ENCODE results near the gene RPL23.

The RPL23 gene

DNA sequence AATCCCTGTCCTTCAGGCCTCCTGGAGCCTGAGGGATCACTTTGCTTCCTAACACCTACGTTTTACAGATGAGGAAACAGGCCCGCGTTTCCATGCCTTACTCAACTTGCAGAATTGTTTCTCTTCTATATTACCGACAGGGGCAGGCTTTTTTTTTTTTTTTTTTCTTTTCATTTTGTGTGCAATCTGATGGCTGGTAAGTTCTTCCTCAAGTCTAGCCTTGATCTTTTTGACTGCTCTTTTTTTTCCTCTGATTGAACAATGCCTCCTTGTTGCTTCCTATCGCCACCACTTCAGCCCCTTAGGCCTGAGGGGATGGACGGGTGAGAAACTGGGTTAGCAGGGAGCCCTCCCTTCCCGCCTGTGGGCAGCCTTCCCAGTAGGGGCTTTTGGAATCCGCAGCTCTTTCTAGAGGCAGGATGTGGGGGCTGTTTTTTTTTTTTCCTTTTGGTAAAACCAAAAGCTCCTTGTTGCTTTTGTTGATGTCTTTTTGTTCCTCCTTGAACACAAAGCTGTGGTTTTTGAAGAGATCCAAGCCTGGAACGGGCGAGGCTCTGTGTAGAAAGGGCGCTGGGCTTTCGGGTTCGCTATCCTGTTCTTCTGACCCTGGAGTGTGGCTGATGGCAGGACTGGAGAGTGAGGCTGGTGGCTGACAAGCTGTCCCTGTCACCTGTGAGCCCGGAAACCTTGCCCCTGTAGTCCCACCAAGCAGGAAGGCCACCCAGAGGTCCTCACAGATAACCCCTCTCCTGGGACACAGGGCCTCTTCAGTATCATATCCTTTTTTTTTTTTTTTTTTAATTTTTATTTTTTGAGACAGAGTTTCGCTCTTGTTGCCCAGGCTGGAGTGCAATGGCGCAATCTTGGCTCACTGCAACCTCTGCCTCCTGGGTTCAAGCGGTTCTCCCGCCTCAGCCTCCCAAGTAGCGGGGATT lies 30.3 kb upstream of the RPL23 start:
- no peak for DNase-seq

DNA sequence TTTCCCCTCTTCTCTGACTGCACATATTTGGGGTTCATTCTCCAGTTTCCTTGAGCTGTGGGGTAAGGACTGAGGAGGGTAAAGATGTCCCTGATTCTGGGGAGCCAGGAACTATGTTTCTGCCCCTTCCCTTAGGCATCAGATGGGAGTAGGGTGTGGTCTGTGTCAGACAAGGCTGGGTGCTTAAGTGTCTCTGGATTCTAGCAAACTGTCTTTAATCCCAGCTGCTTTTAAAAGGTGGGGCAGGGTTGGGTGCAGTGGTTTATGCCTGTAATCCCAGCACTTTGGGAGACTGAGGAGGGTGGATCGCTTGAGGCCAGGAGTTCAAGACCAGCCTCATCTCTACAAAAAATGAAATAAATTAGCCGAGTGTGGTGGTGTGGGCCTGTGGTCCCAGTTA lies 29.3 kb upstream of the RPL23 start:
- DNase-seq = peak; percentile 67

DNA sequence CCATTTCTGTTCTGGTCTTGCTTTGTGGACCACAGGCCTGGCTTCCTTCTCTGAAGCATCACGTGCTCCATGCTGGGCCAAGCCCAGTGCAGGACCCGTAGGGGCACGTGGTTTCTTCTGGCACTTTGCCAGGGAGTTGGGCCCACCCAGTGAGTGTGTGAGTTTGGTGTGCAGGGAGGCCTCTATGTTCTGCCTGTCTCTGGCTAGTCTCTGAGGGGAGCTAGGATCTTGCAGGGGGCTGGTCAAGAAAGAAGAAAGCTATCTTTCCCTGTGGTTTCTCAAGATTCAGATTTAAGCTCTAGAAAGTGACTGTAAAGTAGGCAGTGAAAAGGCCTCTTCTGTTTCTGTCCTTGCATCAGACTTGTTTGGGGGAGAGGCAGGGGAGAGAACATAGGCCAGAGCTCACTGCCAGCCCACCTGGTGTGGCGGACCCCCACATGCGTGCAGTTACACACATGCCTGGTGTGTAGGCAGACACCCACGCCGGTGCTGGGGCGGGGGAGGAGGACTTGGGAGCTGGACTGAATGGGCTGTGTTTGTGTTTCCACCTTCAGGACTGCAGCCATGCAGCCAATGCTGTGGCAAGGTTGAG lies 28.2 kb upstream of the RPL23 start:
- DNase-seq = peak; percentile 91

DNA sequence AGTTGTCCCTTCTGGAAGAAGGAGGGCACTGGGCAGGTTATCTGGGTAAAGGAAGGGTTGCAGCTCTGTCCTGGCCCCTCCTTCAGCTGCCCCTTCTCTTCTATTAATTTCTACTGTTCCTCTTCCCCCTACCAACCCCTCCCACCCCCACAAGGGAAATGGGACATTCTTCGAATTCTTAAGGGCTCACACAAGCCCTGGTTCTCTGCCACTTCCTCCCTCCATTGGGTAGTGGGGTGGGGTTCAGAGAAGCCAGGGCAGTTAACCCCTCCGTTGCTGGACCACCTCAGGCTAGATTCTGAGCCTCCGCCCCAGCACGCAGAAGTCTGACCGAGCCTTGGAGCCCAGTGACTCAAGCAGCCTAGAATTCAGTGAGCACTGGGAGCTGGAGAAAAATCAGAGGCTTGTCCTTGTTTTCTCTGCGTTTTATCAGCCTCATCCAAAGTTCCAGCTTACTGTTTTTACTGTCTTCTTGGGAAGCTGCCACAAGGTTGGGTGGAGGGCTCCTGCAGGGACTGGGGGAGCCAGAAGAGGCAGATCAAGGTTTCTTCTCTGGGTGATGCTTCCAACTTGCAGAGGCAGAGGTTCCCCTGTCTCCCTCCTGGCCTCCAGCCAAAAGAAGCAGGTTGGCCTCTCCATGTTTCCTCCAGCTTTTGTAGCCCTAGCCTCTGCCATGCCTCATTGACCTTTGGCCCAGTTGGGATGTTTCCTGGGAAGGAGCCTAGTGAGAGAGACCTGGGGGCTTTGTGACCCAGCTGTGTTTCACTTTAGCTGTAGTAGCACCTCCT lies 26.6 kb upstream of the RPL23 start:
- DNase-seq = peak; percentile 55

DNA sequence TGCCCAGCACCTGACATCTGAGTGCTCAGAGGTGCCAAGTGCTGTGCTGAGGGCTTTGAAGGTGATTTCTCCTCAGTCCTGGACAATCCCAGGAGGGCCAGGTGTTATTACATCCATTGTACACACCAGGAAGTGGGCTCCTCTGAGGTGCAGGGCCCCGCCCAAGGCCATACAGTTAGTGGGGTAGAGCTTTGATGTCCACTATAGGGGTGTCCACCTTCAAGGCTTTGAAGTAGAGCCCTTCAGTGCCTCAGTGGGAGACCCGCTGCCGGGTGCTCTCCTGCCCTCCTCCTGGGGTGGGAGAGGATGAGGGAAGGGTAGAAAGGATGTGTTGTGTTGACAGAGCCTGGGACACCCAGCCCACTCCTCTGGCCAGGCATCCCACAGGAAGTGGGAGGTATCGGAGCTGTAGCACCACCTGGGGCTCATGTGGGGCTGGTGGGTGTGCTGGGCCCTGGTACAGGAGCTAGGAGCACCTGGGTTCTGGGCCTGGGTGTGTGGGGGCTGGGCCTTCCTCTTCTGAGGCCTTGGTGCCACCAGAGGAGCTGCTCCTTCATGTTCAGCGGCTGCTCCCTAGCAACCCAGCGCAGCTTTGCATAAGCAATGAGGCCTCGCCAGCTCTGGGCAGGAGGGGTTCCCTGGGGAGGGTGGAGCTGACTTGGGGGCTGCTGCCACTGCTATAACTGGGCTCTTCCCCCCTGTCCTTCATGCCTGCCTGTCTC lies 23.8 kb upstream of the RPL23 start:
- peak; percentile 68 for DNase-seq

DNA sequence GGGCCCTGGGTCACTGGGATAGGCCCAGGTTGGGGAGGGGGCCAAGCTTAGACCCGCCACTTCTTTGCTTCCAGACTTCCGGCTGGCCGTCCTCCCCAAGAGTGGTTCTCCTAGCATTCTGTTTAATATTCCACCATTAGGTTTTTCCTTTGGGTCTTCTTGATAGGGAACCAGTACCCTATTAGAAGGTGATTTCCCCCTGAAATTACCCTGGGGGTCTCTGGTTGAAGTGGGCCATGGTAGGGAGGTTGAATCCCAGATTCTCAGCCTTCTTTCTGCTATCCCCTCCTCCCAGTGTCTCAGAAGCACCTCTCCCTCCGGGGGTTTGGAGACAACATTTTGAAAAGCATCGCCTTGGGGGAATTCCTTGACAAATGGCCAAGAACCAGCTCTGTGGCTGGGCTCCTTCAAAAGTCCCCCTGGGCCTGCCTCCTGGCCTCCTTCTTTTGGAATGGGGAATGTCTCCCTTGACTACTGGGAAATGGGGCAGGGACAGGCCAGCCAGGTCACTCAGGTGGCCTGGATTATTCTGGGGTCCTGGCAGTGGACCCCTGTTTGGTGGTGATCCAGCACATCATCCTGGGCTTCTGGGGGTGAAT lies 22.1 kb upstream of the RPL23 start:
- no peak for DNase-seq

DNA sequence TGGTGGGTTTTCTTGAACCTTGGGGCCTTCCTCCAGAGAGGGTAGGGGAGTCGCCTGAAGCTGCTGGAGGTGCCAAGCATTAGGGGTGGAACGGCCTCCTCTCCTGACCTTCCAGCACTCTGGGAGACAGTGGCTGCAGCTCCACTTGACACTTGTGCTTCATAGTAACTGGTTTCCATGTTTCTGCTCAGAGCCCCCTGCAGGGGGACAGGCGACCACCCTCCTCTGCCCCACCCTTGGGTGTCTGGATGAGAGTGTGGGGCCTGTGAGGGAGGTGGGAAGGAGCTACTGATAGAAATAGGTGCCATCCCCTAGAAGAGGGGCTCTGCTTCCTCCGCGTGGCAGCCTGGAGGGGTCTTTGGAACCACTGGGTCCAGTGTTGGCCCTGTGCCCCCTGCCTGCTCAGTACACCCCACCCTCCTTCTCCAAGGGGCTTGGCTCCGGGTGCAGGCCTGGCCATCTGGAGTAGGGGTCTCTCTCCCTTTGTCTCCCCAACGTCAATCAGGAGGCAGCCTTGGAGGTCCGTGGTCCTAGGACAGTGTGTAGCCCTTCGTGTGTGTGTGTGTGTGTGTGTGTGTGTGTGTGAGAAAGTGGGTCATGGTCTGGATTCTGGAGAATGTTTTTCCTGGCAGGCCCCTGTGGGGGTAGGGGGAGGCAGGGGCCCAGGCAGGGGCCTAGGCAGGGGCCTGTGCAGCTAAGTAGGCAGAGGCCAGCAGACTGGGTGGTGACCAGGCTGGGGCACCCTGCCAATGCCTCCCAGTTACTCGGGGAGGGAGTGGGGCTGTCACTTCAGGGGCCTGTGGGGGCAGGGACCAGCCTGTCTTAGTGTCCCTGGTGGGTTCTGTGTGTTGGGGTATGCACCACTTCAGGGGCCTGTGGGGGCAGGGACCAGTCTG lies 21.2 kb upstream of the RPL23 start:
- no peak for DNase-seq

DNA sequence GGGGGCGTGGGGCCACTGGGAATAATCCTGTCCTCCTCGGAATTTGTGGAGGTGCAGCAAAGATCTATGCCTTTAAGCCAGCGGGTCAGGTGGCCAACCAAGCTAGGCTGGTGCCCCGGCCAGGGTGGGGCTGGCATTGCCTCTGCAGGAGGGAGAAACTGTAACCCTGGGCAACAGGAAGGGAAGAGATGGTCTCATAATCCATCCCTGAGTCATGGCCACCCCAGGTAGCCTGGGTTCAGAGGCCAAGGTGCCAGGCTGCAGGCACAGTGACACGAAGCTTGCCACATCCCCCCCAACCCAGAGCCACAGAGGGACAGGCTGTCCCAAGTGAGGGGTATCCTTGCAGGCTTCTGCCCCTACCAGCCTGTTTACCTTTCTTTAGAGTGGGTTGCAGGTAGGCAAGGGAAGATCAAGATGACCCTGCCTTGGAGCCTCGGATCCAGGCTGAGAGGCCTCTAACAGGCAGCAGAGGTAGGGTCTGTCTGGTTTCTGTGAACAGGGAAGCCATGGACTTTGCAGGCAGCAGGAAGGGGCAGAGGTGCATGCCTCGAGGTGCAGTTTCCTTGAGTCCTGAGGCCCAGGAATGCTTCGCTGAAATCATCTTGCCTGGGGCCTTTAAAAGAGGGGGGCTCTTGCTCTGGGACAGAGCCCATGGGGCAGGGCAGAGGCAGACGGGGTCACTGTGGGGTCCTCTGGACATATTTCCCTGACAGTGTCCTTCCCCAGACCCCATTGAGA lies 20.3 kb upstream of the RPL23 start:
- DNase-seq = no peak

DNA sequence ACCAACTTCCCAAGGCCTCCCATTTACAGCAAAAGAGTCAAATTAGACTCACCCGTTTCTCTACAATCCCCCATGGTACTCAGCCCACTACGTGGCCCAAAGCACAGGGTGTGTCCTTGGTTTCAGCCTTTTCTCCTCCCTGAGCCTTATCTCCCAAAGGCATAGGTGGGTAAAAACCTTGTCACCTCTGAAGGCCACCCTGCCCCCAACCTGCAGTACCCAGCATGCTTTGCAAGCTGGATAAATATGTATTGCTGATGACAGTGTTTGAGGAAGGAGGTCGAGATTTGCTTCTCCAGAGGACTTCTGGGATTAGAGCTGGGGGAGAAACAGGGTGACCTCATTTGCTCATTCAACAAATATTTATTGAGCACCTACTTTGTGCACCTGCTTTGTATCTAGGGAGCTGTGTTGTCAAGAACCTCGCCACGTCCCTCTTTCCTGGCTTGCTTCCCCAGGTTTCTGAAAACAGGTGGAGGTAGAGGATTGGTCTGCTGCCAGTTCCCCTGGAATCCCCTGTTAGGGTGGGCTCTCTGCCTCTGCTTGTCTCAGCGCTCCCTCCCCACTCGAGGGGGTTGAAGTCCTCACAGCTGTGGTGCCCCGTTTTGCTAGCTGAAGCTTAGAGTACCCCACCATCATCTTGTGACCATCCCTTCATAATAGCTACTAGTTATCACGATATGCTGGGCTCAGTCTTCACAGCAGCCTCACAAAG lies 19.3 kb upstream of the RPL23 start:
- no peak for DNase-seq

DNA sequence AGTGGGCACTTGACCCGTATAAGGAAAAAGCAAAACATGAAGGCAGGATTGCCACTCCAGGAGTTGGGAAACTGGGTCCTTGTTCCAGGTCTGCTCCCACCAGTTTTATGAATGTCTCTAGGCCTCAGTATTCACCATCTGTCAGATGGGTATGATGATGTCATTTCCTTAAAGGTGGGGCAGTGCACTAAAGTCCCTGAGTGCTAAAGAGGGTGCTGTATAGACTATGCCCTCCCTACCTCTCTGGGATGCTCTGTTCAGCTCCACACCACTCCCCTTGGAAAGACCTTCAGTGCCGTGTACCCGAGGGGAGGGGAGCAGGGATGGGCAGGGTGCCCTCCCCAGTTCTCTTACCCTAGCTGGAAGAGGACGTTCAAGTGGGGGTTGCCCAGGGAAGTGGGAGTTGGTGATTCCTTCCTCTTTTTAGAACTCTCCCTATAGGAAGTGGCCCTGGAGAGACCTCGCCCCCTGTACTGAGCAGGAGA lies 18.5 kb upstream of the RPL23 start:
- DNase-seq = no peak

DNA sequence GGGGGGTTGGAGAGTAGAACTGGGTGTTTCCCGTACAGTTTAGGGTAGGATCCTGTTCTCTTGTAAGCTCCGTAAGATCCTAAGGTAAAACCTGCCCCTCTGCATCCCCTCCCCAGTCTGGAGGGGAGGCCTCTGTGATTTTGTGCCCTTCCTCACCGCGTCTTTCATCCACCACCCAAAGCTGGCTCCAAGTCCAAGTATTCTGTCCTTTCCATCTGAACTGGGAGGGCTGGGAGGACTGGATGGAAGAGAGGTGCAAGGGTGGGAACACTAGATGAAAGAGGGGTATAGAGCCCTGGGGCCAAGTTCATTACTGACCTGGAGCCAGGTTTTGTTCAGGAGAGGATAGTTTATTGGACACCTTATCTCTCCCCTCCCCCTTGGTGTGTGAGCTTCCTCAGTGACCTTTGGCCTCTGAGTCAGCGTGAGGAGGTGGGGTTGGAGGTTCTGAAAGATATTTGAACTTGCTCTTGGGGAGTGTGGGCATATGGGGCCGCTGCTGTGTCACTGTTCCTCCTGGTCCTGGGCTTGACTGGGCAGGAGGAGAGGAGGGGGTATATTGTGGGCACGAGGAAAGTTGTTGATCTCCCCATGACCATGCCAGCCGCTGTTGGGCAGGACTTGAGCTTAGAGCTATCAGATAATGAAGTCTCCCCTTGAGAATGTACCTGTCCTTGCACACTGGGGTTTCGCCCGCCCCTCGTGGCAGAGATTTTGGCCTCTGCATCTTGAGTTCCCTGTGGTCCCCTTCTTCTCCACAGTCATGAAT lies 17.9 kb upstream of the RPL23 start:
- peak; percentile 50 for DNase-seq

DNA sequence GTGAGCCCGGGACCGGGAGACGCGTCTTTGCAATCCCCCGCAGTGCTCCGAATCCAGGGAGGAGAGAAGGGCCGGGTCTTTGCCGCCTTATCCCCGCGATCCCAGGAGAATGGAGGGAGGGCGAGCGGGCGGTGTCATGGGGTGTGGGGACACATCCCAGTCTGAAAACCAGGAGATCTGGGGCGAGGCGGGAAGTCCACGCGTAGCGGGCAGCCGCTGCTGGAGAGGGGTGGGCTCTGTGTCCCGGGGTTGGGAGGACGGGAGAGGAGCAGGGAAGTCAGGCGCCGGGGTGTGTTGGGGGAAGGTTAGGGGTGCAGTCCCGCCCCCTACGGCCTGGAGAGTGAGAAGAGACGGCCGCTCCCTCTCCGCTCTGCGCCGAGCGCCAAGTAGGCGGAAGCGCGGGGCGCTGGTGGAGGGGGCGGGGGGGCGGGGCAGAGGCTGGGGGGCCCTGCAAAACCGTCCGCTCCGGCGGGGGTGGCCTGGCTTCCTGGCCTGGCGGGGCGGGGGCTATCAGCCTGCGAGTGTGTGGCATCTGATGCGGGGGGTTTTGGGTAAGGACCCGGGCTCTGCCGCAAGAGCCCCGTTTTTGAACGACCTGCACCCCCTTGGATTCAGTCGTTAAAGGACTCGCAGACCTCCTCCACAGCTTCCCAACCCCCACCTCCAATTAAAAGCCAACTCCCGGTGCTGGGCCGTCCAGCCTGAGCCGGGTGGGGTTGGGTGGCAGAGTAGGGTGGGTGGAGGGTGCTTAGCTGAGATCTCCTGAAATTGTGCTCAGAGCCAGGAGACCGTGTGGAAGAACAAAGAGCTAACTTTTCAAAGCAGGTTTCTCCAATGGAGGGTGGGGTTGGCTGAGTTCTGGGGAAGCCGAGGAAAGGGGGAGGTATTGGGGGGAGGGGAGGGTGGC lies 17.0 kb upstream of the RPL23 start:
- DNase-seq = peak; percentile 78

DNA sequence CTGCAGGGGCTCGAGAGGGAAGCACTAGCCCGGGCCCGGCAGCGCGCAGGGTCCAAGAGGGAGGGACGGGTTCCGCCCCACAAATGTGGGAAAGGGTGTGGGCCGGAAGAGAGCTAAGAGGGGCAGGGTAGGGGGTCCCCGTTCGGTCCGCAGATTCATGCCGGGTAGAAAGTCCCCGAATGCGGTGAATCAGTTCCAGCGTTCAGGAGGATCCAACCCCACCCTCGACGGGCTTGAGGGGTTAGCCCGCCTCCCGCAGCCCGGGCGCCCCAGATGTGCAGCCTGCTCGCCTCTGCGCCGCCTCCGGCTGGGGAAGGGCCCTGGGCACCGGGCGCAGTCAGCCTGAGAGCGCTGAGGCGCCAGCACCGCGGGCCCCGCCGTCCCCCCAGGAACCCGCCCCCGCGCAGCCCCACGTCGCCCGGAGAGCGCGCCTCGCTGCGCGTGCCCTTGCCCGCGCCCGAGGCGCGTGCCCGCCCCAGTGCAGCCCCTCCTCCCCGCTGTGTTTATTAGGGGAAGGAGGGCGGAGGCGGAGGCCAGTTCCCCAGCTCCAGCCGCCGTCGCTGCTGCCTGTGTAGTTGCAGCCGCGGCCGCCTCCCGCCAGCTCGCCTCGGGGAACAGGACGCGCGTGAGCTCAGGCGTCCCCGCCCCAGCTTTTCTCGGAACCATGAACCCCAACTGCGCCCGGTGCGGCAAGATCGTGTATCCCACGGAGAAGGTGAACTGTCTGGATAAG lies 16.2 kb upstream of the RPL23 start, which contains the start of gene LASP1:
TSS of gene LASP1 (plus strand) at position 533 of the 733 bp plus-strand sequence. CDS start at position 665, 132 bp downstream.
- peak; percentile 94 for DNase-seq

DNA sequence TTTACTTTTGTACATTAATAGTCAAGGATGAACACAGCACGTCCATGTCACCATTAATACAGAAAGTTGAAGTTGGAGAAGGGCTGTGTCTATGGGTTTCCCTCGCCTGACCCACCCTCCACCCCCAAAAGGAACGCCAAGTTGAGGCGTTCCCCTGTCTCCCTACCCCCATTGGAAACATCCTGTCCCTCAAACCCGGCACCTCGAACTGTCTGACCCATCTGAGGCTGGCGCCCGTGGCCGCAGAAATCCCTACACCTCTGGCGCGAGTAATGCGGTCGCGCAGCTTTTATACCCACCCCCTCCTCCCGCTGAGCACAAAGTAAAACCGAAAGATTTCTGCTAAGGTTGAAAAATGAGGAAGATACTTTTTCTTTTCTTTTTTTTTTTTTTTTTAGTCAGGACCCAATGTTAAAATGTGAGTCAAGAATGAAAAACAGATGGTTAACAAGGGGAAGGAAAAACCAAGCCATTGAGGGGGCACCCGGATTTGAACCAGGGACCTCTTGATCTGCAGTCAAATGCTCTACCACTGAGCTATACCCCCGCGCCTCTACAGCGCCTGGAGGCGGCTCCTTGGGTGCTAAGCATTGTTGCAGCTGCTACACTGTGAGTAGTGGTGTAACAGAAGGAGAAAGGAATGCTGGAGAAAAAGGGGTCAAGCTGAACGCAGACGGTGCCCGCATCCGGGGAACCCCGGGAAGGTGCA lies 15.4 kb upstream of the RPL23 start:
- peak; percentile 92 for DNase-seq

DNA sequence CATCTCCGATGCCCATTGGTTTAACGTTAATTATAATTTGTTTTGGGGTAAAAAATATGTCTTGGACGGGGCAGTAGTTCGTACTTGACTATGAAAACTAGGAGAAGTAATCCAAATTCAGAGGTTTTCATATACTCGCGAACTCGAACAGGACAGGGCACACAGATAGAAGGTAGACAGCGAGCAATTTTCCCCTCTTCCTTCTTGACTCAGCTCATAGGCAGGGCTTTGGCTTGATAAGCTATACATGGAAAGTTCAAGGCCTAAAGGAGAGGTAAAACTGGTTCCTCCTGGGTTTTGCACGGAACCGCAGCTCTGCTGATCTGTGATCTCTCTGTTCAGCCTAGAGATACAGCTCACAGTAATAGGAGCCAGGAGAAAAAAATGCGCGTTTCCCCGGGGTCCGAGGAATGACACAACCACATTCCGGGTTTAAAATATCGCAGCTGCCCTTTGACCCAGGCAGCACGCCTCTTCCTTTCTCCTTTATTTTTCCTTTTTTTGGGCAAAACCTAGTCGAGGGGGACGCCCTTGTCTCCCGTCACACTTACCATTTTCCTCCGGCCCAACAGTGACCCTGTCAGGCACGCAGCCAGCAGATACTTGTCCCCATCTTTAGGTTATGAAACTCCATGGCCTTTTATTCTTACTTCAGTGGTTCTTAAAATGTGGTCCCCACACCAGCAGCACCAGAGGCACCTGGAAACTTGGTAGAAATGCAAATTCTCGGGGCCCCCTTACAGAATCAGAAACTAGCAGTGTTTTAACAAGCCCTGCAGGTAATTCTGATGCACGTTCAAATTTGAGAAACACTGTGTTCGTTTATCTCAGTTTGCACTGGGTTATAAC lies 14.7 kb upstream of the RPL23 start:
- DNase-seq = peak; percentile 73
